NCI-H446 (cell line): Measurements from ENCODE around the gene C6orf89.
"Not testable (repeated sequence)": the region's sequence is repeated elsewhere in the genome, so short reads cannot be mapped to it uniquely, and the experiment has no call there.

Source experiments
- DNase-seq, 2 experiments: peaks; one replicate each; lab custom pipeline; 2025; lab: John Stamatoyannopoulos, UW

Gene C6orf89

DNA sequence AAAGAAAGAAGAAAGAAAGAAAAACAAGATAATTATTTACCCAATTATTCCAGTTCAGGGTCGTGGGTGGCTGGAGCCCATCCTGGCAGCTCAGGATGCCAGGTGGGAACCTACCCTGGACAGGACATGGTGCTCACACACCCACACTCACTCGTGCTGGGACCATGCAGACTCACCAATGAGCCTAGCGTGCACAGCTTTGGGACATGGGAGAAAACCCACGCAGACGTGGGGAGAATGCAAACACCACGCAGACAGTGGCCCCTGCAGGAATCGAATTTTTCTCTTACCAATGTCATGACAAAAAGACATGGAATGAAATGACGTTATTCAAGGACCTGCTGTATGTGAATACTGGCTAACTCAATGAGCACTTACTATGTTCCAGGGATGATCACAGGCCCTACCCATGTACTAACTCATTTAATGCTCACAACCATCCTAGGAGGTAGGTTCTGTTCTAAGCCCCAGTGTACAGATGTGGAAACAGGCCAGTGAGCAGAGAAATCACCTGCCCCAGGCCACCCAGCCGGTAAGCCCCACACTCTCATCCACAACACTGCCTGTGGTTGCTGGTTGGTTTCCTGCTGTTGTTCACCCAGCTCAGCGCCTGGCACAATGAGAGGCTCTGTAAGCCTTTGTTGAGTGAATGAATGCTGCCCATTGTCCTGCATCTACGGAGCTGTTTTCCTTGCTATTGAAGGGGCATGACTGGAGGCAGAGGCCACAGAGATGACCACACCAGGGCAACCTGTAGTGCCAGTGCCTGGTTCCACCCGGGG, 62.0 kb downstream of the C6orf89 start:
- no peak for DNase-seq

DNA sequence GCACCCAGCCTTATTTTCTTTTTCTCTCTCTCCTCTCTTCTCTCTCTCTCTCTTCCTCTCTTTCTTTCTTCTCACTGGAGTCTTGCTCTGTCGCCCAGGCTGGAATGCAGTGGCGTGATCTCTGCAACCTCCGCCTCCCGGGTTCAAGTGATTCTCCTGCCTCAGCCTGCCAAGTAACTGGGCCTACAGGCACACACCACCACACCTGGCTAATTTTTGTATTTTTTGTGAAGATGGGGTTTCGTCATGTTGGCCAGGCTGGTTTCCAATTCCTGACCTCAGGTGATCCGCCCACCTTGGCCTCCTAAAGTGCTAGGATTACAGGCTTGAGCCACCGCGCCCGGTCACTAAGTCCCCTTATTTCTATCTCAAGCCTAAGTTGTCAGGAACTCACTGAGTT, 63.3 kb downstream of the C6orf89 start:
- DNase-seq, result not testable (repeated sequence)

DNA sequence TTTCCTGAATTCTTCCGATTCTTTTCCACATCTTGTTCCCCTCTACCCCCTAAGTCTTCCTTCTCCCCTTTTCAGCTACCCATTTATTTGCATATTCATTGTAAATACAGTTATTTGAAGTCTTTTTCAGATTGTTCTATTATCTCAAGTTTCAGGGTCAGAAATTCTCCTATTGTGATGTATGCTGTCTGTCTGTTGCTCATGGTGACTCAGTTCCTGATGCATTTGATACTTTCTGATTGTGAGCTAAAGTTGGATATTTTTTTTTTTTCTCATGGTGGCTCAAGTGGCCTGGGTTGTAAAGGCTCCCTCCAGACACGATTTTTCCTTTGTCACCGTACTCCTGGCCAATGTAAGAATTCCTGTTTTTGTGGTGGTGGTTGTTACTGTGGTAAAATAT, 63.9 kb downstream of the C6orf89 start:
- DNase-seq, result no peak

DNA sequence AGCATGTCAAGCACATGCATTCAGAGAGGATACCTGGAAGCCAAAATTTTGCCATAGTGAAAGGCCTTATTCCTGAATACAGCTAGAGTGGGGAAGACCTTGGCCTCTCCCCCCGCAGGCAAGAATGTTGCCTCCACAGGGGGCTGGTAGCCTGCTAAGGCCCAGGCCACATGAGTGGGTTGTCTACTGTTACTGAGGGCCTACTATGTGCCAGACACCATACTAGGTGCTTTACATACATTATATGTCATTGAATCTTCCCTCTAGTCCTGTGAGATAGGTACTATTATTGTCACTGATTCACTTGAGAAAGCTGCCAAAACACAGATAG, 68.1 kb downstream of the C6orf89 start:
- no peak for DNase-seq

DNA sequence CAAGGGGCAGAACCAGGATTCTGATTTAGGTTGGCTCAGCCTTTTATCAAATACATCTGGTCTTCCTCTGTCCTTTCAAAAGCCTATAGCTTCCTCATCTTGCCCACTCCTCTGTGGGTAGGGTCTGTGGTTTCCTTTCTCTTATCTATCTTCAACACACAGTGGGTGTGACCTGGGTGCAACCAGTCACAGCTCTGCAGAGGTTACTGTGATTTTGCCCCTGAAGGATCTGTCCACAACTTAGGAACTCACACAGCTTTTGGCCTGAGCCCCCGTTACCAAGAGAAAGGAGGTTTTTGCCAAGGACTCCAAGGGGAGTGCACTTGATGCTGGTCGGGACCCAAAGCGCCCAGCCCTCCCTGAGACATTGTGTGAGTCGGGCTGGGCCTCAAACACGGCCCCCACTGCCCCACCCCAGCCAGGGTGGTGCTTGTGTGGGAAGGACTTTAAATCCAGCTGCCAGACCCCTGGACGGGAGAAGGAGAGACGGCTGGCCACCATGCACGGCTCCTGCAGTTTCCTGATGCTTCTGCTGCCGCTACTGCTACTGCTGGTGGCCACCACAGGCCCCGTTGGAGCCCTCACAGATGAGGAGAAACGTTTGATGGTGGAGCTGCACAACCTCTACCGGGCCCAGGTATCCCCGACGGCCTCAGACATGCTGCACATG, 68.6 kb downstream of the C6orf89 start, which contains the start of gene PI16:
Gene PI16, plus strand, starts transcription at position 477 of the 670 bp plus-strand sequence. Its CDS starts 23 bp downstream, at position 500.
- no peak for DNase-seq

DNA sequence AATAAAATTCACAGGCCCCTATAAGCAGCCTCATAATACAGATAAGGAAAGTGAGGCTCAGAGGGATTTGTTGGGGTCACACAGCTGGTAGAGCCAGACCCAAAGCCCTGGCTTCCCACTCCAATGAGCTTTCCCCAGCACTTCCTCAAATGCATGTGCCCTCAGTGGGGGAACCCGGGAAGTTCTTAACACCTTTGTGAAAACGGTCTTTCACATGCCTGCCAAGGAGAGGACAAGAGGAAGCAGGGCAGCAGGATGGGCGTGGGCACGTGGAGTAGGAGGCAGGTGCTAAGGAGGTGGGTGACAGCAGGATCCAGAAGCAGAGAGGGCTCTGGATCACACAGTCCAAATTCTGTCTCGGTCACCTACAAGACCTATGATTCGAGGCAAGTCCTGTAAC, 69.4 kb downstream of the C6orf89 start:
- DNase-seq, result no peak

DNA sequence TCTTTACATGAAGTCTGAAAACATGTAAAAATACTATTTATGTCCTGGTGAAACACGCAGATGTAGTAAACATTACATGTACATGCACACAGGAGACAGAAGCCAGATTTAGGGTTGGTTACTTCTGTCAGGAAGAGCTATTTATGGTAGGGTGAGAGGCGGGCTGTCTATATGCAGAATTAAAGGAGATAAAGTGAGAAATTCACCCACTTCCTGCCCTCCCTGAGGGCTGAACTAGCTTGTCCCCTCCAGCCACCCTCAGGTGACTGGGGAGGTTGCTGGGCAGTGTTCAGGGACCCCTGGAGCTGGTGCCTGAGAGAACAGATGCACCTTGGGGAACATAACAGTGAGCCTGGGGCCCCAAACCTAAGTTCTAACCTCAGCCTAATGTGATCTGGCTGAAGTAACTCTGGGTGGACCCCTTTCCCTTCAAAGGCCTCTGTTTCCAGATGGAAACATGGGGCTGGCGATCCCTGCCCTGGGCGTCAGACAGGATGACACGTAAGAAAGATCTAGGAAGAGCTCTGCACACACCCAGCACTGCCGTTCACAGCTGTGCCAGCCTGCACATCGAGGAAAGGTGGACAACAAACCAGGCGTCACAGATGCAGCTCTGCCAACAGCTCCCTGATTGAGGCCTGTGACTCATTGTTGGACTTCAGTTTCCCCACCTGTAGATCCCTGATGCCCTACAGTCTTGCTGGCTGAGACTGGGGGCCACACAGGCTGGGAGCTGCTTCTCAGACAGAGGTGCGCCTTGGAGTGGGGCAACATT, 70.1 kb downstream of the C6orf89 start:
- no peak for DNase-seq

DNA sequence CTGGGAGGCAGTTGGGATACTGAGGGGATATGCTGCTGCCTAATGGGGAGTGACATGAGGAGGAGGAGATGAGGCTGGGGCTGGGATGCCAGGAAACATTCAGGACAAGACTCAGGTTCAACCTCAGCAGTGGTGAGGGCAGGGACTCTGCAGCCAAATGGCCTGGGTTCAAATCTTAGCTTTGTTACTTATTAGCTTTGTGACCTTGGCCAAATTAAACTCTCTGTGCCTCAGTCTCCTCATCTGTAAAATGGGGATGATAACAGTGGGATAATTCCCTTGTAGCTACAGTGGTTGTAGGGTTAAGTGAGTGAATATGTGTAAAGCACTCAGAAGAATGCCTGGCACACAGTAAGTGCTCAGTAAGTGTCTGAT, 70.7 kb downstream of the C6orf89 start:
- no peak for DNase-seq

DNA sequence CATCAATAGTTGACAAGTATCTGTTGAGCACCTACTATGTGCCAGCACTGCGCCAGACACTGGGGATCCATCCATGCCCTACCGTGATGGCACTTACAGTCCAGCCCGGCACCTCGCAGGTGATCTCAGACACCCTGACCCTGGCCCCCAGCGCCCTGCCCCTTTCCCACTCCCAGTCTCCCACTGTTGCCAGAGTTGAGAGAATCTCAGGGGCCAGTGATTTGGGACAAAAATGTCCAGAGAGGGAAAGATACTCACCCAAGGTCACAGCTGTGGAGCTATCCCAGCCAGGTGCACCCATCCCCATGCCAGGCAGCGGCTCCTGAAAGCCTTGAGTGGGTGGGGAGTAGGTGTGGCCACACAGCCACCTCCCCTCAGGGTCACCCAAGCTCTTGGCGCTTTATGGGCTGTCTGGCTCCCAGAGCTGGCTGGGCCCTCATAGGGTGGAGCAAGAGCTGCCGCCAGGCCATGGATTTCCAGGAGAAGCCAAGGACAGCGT, 72.1 kb downstream of the C6orf89 start:
- DNase-seq, result no peak

DNA sequence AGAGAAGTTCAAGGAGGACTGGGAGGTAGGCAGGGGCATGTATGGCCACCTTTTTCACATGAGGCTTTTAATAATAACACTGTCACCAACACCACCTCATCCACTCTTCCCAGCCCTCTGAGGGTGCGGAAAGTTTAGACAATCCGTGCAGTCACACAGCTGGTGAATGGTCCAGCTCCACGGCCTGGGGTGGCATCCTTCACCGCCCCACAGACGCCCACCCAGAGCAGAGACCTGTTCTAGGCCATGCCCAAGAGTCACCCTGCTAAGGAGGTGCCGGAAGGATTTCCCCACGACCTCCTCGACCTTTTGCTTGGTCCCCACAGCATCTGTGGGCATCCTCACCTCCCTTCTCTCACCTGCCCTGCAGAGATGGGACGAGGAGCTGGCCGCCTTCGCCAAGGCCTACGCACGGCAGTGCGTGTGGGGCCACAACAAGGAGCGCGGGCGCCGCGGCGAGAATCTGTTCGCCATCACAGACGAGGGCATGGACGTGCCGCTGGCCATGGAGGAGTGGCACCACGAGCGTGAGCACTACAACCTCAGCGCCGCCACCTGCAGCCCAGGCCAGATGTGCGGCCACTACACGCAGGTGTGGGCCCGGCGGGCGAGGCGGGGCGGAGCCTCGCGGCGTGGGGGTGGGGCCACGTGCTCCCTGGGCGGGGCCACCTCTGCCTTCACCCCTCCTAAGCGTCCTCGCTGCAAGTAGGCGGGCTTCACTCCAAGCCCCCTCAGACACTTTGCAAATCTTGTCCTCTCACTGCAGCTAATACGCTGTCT, 73.2 kb downstream of the C6orf89 start:
- no peak for DNase-seq

DNA sequence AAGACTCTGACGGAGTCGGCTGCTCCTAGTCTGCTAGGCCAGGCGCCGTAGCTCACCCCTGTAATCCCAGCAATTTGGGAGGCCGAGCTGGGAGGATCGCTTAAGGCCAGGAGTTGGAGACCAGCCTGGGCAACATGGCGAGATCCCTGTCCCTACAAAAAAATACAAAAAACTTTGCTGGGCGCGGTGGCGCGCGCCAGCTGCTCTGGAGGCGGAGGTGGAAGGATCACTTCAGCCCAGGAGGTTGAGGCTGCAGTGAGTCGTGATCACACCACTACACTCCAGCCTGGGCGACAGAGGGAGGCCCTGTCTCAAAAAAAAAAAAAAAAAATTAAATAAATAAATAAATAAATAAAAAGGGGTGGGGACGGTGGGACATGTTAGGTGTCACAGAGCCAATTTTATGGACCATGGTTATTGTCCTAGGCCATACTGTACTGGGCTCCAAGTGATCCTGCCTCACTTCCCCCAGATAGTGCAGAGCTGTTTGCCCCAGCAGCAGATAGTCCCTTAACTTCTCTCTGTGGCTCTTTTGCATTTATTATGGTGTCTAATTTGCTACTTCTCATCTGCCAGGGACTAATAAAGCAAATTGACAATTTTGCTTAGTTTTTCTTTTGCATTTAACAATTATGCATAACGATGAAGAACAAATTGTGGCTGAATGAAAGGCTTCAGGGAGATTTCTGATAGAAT, 74.0 kb downstream of the C6orf89 start:
- DNase-seq, result no peak

DNA sequence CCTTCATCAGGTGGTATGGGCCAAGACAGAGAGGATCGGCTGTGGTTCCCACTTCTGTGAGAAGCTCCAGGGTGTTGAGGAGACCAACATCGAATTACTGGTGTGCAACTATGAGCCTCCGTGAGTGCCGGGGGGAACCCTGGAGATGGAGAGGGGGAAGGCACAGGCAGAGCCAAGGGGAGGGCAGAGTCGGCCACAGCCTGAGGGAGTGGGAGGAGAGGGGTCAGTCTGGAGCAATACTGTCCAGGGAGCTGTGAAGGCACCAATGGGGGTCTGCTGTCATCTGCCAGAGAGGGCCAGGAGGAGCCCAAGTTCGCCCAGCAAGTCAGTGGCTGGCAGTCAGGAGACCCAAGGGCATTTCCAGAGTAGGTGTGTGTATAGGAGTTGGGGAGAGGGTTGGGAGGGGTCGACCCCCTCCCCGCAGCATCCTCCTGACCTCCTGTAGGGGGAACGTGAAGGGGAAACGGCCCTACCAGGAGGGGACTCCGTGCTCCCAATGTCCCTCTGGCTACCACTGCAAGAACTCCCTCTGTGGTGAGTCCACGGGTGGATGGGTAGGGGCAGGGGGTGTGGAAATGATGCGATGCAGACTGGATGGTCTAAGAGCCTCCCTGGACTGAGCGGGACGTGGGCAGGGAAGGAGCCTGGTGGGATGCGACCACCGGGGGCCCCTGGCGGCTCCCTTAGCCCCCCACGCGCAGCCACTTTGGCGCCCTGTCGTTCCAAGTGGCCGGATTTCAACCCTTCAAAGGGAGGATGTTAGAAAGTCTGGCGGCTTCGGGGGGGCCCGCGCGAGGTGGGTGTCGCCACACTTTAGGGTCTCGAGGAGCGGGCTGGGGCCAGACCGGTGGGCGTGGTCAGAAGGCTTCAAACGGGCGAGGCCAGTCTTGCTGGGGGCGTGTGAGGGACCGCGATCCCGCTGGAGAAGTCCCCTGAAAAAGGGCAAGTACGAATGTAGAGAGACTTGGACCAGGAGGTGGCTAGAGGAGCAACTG, 76.0 kb downstream of the C6orf89 start:
- no peak for DNase-seq

DNA sequence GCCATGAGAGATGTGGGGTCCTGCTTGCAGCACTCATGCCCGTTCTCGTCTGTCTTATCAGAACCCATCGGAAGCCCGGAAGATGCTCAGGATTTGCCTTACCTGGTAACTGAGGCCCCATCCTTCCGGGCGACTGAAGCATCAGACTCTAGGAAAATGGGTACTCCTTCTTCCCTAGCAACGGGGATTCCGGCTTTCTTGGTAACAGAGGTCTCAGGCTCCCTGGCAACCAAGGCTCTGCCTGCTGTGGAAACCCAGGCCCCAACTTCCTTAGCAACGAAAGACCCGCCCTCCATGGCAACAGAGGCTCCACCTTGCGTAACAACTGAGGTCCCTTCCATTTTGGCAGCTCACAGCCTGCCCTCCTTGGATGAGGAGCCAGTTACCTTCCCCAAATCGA, 77.1 kb downstream of the C6orf89 start:
- DNase-seq, result peak in 1 of 2 experiments; percentile 12

DNA sequence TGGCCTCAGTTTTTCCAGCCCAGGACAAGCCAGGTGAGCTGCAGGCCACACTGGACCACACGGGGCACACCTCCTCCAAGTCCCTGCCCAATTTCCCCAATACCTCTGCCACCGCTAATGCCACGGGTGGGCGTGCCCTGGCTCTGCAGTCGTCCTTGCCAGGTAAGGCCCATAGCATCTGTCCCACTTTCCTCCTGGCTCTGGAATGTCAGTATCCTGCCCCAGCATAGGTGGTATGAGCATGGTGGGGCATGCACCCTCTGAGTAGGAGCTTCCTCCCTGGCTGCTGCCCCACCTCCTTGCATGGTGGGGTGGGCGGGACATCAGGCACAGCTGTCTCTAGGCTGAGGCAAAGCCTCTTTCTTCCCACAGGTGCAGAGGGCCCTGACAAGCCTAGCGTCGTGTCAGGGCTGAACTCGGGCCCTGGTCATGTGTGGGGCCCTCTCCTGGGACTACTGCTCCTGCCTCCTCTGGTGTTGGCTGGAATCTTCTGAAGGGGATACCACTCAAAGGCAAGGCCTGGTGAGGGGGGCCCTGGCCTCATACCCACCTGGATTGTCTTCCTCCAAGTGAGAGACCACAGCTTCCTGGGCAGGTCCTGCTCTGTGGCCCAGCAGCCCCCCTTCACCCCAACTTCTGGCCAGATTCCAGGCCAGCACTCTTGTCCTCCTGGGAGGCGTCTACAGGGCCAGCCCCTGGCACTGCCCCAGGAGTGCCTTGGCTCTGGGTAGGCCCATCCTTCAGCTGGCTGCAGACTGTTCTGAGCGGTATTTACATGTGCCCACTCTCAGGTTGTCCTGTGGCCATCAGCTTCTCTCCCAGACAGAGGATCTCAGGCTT, 77.9 kb downstream of the C6orf89 start:
- peak; percentile 23 to 67 for DNase-seq

DNA sequence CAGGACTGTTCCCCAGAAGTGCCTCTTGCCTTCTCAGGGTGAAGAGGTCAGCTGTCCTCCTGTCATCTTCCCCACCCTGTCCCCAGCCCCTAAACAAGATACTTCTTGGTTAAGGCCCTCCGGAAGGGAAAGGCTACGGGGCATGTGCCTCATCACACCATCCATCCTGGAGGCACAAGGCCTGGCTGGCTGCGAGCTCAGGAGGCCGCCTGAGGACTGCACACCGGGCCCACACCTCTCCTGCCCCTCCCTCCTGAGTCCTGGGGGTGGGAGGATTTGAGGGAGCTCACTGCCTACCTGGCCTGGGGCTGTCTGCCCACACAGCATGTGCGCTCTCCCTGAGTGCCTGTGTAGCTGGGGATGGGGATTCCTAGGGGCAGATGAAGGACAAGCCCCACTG, 78.6 kb downstream of the C6orf89 start:
- DNase-seq, result no peak

DNA sequence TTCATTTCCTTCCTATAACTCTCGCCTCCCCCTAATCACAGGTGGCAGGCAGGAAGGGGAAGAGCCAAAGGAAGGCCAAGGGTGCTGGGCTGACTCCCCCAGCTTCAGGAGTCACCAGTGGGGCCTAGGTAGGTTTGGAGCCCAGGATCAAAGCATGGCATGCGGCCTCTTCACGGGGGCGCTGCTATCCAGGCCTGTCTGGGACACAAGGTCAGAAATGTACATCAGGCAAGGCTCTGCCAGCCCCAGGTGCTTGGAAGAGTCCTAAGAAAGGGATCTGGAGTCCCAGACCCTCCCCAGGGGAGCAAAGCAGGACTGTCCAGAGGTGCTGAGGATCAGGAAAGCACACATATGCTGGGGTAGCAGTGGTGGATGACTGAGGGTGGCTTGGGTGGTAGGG, 79.2 kb downstream of the C6orf89 start:
- DNase-seq, result no peak

DNA sequence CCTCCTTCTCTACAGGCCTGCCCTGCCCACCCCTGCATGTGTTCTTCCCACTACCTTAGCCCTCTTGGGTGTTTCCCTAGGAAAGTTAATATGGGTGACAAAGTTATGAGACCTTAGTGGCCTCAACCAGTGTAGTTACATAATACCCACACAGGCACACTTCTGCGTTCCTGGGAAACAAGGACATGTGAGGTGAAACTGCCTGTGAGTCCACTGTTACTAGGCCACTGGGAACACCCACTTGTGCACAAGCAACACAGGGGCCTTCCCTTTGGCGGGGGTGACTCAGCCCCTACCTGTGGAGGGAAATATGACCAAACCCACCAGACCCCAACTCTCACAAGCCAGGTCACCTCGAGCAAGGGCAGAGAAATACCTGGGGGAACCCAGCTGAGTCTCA, 81.5 kb downstream of the C6orf89 start:
- DNase-seq, result no peak

DNA sequence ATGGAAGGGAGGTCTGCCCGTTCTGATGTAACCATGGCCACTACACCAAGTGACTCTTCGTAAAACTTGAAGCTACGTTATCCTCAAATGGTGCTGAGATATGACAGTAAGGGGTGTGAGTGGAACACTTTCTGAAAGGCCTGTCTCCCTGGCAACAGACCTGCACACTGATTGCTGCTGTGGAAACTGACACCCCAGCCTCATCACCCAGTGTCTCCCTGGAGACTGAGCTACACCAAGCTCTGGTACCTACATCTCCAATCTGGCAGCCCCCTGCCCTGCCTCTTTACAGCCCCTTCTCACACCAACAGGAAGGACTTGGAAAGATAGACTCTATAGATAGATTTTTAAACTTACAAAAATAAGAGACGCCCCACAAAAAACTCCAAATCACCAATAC, 82.0 kb downstream of the C6orf89 start:
- DNase-seq, result no peak

DNA sequence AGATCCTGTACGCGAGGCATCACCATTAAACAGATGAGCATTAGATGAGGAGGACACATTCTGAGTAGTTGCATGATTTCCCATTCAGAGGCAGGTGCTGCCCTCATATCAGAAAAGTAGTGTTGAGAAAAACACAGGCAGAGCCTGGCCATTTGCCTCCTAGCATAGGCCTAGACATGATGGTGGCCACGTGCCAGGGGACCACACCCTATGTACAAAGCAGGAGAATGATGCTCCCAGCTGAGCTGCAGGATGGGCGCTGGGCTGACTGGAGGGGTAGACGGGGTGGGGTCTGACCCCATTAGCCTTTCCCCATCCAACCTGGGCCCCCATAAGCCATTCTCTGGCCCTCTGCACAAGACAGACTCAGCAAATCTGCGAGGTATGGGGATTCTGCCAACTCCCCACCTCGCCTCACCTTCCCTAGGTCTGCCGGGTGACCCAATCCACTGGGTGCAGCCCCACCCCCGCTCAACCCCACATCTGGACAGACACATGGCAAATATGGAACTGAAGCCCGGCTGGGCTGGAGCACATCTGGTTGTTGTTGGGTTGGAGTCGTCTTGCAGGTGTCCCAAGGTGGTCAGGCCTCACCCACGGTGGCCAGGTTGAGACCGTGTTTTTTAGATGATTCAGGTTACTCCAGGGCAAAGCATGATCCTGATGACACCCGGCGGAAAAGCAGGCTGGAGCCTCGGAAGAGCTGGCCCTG, 82.7 kb downstream of the C6orf89 start:
- no peak for DNase-seq
